Keratinocyte (primary cell): ENCODE results near the gene CTU1.

ENCODE experiments used
- EZH2 ChIP-seq: IDR thresholded peaks from one replicate; pipeline ENCODE4 v1.6.1; 2012; ENCODE audit warnings: inconsistent platforms, mild to moderate bottlenecking, low read length, moderate library complexity
- TF ChIP-seq, protein P1 (sequence below), 3 experiments: IDR thresholded peaks in 1 of 3; conservative IDR thresholded peaks in 1 of 3; optimal IDR thresholded peaks in 1 of 3; 2 replicates in 2 of 3; 3 replicates in 1 of 3; pipeline versions ENCODE3 to v1.5.1; 2011; ENCODE audit warnings: low read length in 3 of 3, mild to moderate bottlenecking in 3 of 3, moderate library complexity in 2 of 3, control low read depth in 1 of 3, inconsistent platforms in 1 of 3; ENCODE audit not compliant: insufficient read depth in 2 of 3; ENCODE audit errors: extremely low read depth in 1 of 3

DNA sequence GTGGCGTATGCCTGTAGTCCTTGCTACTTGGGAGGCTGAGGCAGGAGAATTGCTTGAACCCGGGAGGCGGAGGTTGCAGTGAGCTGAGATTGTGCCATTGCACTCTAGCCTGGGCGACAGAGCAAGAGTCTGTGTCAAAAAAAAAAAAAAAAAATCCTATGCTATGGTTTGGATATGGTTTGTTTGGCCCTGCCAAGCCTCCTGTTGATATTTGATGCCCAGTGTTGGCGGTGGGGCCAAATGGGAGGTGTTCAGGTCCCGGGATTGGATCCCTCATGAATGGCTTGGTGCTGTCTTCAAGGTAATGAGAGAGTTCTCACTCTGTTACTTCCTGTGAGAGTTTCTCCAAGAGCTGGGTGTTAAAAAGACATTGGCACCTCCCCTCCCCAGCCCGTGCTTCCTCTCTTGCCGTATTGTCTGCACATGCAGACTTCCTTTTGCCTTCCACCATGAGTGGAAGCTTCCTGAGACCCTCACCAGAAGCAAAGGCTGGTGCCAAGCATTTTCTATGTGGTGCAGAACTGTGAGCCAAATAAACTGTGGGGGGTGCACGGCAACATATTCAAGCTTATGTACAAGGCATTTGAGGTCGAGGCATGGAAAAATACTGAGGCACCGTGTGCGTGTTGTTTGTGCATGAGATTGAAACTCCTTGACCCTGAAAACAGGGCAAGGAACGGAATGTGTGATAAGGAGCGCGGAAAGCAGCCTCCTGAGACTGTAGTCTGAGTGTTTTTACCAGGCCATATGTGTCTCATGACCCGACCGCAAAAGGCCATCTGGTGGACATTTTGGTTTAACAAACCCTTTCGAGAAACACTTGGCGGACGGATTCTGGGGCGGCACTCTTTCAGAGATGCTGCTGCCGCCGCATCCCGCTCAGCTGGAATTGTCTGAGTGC, 23.8 kb upstream of the CTU1 start:
- TF ChIP-seq, protein P1, sequence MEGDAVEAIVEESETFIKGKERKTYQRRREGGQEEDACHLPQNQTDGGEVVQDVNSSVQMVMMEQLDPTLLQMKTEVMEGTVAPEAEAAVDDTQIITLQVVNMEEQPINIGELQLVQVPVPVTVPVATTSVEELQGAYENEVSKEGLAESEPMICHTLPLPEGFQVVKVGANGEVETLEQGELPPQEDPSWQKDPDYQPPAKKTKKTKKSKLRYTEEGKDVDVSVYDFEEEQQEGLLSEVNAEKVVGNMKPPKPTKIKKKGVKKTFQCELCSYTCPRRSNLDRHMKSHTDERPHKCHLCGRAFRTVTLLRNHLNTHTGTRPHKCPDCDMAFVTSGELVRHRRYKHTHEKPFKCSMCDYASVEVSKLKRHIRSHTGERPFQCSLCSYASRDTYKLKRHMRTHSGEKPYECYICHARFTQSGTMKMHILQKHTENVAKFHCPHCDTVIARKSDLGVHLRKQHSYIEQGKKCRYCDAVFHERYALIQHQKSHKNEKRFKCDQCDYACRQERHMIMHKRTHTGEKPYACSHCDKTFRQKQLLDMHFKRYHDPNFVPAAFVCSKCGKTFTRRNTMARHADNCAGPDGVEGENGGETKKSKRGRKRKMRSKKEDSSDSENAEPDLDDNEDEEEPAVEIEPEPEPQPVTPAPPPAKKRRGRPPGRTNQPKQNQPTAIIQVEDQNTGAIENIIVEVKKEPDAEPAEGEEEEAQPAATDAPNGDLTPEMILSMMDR (optimal IDR thresholded peaks at IDR 0.05 in 1 of 3, IDR thresholded peaks at IDR 0.05 in 1 of 3, conservative IDR thresholded peaks at IDR 0.05 in 1 of 3; ENCODE audit: extremely low read depth in 1 of 3, insufficient read depth in 2 of 3, low read length in 3 of 3), result no peak
- no peak for TF ChIP-seq EZH2
